Ovary (tissue), 3 donors: ENCODE measurements around the gene GNB1L.

Experiments used
- POLR2A ChIP-seq: fragments of 450-650 bp; IDR thresholded peaks from one replicate; pipeline ENCODE4 v1.6.1; 2017; ENCODE audit warnings: antibody characterized with exemption, mild to moderate bottlenecking, moderate library complexity
- TF ChIP-seq, protein P1 (sequence below), 3 donors: fragments of 450-650 bp in 2 of 3; fragments of 200-600 bp in 1 of 3; IDR thresholded peaks; one replicate each; pipeline versions ENCODE4 v1.5.1 to v1.8.0; 2016 to 2022; ENCODE audit warnings: antibody characterized with exemption in 3 of 3, mild to moderate bottlenecking in 1 of 3
- donor health status: DM: no; HTN: no; CAD: no.

DNA sequence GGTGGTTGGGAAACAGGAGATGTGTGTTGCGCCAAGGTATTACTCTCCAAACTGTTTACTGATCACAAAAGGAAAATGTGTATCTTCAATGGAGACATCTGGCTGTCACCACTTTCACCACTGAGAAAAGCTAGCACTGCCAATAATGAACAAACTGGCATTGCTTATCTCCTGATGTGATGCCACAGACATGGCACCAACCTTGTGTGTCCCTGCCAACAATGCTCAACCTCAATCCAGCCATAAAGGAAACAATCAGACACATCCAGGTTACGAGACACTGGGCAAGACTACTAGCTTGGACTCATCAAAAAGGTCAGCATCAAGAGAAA lies 28.1 kb downstream of the GNB1L start:
- TF ChIP-seq, protein P1, sequence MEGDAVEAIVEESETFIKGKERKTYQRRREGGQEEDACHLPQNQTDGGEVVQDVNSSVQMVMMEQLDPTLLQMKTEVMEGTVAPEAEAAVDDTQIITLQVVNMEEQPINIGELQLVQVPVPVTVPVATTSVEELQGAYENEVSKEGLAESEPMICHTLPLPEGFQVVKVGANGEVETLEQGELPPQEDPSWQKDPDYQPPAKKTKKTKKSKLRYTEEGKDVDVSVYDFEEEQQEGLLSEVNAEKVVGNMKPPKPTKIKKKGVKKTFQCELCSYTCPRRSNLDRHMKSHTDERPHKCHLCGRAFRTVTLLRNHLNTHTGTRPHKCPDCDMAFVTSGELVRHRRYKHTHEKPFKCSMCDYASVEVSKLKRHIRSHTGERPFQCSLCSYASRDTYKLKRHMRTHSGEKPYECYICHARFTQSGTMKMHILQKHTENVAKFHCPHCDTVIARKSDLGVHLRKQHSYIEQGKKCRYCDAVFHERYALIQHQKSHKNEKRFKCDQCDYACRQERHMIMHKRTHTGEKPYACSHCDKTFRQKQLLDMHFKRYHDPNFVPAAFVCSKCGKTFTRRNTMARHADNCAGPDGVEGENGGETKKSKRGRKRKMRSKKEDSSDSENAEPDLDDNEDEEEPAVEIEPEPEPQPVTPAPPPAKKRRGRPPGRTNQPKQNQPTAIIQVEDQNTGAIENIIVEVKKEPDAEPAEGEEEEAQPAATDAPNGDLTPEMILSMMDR (IDR thresholded peaks at IDR 0.05) = no peak
- no peak for TF ChIP-seq POLR2A
